Embryonic facial prominence (tissue), 1 donor: Measurements from ENCODE around the gene PHIP.
A peak's percentile ranks its signal among the peaks of the same experiment; 100 is the strongest.
"Not testable (repeated sequence)": the region's sequence is repeated elsewhere in the genome, so short reads cannot be mapped to it uniquely, and the experiment has no call there.

Source experiments
- DNase-seq: peaks from one replicate; pipeline ENCODE4 v3.0.0-alpha.2; 2016; ENCODE audit errors: extremely low spot score

PHIP gene

DNA sequence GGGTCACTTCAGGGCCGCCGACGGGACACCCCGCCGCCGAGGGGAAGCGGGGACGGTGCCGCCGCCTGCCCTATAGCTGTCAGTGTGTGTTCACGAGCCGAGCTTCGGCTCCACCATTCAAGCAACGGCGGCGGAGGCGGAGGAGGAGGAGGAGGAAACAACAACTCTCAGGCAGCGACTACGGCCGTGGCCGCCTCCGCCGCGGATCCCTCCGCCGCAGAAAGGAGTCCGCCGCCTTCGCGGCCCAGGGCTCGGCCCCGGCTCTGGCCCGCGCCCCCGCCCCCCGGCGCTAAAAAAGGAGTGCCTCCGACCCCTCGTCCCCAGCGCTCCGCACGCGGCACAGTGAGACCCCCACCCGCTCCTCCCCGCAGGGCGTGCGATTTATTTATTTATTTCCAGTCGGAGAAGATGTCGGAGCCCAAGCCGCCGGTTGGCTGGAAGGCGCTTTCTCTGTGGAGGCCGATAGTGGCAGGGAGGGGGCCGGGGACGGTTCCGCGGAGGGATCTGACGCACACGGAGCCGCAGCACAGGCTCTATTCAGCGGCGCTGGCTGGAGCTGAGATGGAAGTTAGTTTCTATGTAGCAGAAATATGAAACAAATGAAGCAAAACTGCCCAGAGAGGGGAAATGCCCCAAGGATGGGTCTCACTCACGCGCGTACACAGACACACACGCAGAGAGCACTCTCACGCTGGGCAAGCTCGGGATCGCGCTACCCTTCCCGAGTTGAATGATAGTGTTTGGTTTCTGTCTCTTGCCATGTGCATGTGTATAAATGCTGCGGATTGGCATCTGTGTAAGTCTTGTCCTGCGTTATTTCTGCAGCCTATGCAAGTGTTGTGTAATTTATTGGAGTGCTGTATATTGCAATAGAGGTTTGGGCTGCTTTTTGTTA lies at the start of gene PHIP:
TSS of gene PHIP (minus strand) at position 180 of the 895 bp plus-strand sequence. CDS start 186 bp downstream, outside the sequence.
- DNase-seq, result peak; percentile 91

GRCh38 chr6:79127660-79128059 lies 49.6 kb upstream of the PHIP start:
- DNase-seq, result no peak

GRCh38 chr6:79119217-79119616 lies 41.2 kb upstream of the PHIP start:
- DNase-seq, result no peak

- no peak for DNase-seq
Observed at GRCh38 chr6:79117752-79118151, 39.7 kb upstream of the PHIP start.

- DNase-seq, result no peak
Observed at GRCh38 chr6:79115553-79116182, 37.6 kb upstream of the PHIP start.

- DNase-seq, result no peak
Observed at GRCh38 chr6:79111549-79111948, 33.5 kb upstream of the PHIP start.

DNA sequence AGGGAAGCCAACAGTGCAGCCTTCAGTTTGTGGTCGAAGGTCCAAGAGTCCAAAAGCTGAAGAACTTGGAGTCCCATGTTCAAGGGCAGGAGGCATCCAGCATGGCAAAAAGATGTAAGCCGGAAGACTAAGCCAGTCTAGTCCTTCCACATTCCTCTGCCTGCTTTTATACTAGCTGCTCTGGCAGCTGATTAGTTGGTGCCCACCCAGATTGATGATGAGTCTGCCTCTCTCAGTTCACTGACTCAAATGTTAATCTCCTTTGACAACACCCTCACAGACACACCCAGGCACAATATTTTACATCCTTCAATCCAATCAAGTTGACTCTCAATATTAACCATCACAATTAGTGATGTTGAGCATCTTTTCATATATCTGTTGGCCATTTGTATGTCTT lies 23.1 kb upstream of the PHIP start:
- no peak for DNase-seq

GRCh38 chr6:79100304-79100703 lies 22.2 kb upstream of the PHIP start:
- no peak for DNase-seq

- DNase-seq, result no peak
Observed at GRCh38 chr6:79094938-79095337, 16.9 kb upstream of the PHIP start.

DNA sequence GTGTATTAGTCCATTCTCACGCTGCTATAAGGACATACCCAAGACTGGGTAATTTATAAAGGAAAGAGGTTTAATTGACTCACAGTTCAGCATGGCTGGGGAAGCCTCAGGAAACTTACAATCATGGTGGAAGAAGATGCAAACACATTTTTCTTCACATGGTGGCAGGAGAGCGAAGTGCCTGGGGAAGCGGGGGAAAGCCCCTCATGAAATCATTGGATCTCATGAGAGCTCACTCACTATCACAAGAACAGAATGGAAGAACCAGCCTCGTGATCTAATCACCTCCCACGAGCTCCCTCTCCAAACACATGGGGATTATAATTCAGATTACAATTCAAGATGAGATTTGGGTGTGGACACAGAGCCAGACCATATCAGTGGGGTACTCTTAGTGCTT lies 13.7 kb upstream of the PHIP start:
- DNase-seq, result not testable (repeated sequence)

DNA sequence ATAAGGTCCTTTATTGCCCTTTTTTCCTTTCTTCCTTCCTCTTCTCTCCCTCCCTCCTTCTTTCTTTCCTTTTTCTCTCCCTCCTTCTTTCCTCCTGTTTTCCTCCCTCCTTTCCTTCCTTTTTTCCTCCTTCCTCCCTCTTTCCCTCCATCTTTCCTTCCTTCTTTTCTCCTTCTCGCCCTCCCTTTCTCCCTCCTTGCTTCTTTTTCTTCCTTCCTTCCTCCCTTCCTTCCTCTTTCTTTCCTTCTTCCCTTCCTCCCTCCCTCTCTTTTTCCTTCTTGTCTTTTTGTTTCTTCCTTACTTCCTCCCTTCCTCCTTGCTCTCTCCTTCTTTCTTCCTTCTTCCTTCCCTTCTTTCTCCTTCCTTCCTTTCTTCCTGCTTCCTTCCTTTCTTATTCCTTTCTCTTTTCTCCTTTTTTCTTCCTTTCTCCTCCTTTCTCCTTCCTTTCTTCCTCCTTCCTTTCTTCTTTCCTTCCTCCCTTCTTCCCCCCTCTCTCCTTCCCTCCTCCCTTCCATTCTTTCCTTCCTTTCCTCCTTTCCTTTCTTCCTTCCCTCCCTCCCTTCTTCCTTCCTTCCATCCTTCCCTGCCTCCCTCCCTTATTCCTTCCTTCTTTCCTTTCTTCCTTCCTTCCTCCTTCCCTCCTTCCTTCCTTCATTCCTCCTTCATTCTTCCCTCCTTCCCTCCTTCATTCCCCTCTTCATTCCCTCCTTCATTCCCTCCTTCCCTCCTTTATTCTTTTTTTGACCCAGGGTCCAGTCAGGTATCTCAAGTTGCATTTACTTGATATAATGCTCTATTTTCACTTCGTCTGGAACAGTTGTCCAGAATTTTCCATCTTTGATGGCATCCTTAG lies 11.7 kb upstream of the PHIP start:
- DNase-seq, result no peak

- DNase-seq, result no peak
Observed at GRCh38 chr6:79084693-79085092, 6.6 kb upstream of the PHIP start.

- DNase-seq, result no peak
Observed at GRCh38 chr6:79082304-79082703, 4.2 kb upstream of the PHIP start.

- no peak for DNase-seq
Observed at GRCh38 chr6:79081663-79082062, 3.6 kb upstream of the PHIP start.

GRCh38 chr6:79079561-79080041 lies 1.5 kb upstream of the PHIP start:
- no peak for DNase-seq

GRCh38 chr6:79077715-79078074 lies 359 bp downstream of the PHIP start:
- DNase-seq, result peak; percentile 27

DNA sequence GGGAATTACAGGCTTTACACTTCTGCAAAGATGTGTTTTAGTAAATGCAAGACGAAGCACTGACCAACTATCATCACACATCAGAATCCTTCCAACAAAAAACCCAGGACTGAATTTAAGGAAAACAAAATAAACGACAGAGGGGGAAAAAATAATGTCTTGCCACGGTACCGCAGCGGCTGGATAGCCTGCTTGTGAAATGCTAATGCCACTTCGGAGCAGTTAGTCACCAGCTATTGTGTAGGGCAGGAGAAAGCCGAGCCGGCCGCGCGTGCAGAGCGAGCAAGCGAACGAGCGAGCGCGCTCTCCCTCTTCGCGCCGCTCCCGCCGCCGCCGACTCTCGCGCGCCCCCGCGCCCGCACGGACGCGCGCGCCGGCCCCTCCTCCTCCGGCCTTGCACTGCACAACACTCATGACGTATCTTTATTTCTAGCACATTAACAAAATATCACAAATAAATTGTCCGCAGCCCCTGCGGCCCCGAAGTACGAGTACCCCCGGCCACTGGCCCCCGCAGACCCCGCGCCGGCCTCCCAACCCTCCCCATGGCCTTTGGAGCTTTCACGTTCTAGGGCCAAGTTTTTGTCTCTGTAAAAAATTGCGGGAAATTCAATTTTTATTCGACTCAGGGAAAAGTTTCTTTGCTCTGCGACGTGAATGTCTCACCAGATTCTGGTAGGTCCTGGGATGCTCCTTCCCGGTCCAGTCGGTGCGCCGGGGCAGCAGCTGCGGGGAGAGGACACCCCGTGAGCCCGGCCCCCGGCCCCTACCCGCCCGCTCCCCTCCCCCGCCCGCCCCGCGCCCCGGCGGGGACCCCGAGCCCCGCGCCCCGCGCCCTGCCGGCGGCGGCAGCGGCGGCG lies 1.0 kb downstream of the PHIP start:
- DNase-seq, result peak; percentile 79

GRCh38 chr6:79076160-79076559 lies 1.9 kb downstream of the PHIP start:
- no peak for DNase-seq

DNA sequence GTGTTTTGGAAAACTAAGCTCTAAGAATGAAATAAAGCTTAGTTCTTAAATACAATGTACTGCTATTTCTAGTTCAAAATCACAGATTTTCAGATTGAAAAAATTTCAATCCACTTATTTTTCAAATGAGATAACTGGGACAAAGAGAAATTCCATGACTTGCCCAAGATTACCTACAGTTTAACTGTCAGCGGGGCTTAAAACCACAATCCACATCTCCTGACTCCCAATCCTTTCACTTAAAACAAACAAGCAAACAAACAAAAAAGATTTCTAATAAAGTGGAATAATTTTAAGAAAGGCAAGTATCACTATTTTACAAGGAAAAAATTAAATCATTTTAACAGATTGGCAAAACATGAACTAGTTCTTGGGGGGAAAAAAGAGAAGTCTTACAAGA lies 4.2 kb downstream of the PHIP start:
- DNase-seq, result no peak

DNA sequence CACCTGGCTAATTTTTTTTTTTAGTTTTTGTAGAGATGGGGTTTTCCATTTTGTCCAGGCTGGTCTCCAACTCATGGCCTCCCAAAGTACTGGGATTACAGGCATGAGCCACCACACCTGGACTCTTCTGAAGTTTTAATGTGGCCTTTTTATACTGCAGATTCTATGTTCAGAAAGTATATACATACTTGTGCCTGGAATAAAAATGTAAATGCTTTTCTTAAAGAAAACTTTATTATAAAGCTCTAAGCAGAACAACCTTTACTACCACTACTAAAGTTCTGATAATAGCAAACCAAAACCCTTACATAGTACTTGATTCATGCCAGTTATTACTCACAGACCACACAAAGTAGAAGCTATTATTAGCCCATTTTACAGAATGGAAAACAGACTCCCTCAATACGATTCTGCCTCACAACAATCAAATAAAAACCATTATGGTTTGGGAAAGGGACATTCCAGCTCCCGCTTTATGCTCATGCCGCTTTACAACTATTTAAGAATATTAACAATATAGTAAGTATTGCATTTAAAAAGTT lies 5.3 kb downstream of the PHIP start:
- no peak for DNase-seq

- DNase-seq, result no peak
Observed at GRCh38 chr6:79071547-79071946, 6.5 kb downstream of the PHIP start.
